ENCODE results near the gene BMP6. TPM values are rescaled to one million over a fixed set of nuclear protein-coding genes. Genes with fewer than 3 reads are reported as not detected.
"Not testable (repeated sequence)": the region's sequence is repeated elsewhere in the genome, so short reads cannot be mapped to it uniquely, and the experiment has no call there.

BMP6 gene
- total RNA-seq, 1 experiment from 2014 or later, result 0.34 TPM

- DNase-seq (ENCODE audit: low read depth), result no peak
Measured at GRCh38 chr6:7787731-7788130, 61.8 kb downstream of the BMP6 start.

GRCh38 chr6:7794509-7794908 lies 68.6 kb downstream of the BMP6 start:
- no peak for DNase-seq (ENCODE audit: low read depth)

- no peak for DNase-seq (ENCODE audit: low read depth)
Measured at GRCh38 chr6:7797386-7797785, 71.5 kb downstream of the BMP6 start.

- no peak for DNase-seq (ENCODE audit: low read depth)
Measured at GRCh38 chr6:7798751-7799150, 72.9 kb downstream of the BMP6 start.

GRCh38 chr6:7802662-7803061 lies 76.8 kb downstream of the BMP6 start:
- no peak for DNase-seq (ENCODE audit: low read depth)

GRCh38 chr6:7803214-7803613 lies 77.3 kb downstream of the BMP6 start:
- DNase-seq (ENCODE audit: low read depth), result peak; percentile 61

- DNase-seq (ENCODE audit: low read depth), result no peak
Measured at GRCh38 chr6:7805078-7805849, 79.4 kb downstream of the BMP6 start.

GRCh38 chr6:7805850-7806214 lies 79.9 kb downstream of the BMP6 start:
- peak; percentile 35 for DNase-seq (ENCODE audit: low read depth)

- DNase-seq (ENCODE audit: low read depth), result no peak
Measured at GRCh38 chr6:7806711-7807110, 80.8 kb downstream of the BMP6 start.

- no peak for DNase-seq (ENCODE audit: low read depth)
Measured at GRCh38 chr6:7809346-7809745, 83.4 kb downstream of the BMP6 start.

- DNase-seq (ENCODE audit: low read depth), result no peak
Measured at GRCh38 chr6:7811441-7811840, 85.5 kb downstream of the BMP6 start.

- no peak for DNase-seq (ENCODE audit: low read depth)
Measured at GRCh38 chr6:7812623-7813022, 86.7 kb downstream of the BMP6 start.

GRCh38 chr6:7813193-7813592 lies 87.3 kb downstream of the BMP6 start:
- DNase-seq (ENCODE audit: low read depth), result no peak

- DNase-seq (ENCODE audit: low read depth), result no peak
Measured at GRCh38 chr6:7813704-7814103, 87.8 kb downstream of the BMP6 start.

- DNase-seq (ENCODE audit: low read depth), result no peak
Measured at GRCh38 chr6:7815716-7816115, 89.8 kb downstream of the BMP6 start.

- DNase-seq (ENCODE audit: low read depth), result not testable (repeated sequence)
Measured at GRCh38 chr6:7817184-7817583, 91.3 kb downstream of the BMP6 start.

GRCh38 chr6:7818257-7819214 lies 92.6 kb downstream of the BMP6 start:
- no peak for DNase-seq (ENCODE audit: low read depth)

- DNase-seq (ENCODE audit: low read depth), result no peak
Measured at GRCh38 chr6:7819431-7820015, 93.6 kb downstream of the BMP6 start.

GRCh38 chr6:7820288-7820835 lies 94.5 kb downstream of the BMP6 start:
- DNase-seq (ENCODE audit: low read depth), result no peak

GRCh38 chr6:7821426-7821825 lies 95.5 kb downstream of the BMP6 start:
- peak; percentile 19 for DNase-seq (ENCODE audit: low read depth)

- no peak for DNase-seq (ENCODE audit: low read depth)
Measured at GRCh38 chr6:7823552-7823951, 97.7 kb downstream of the BMP6 start.

GRCh38 chr6:7825986-7826385 lies 100.1 kb downstream of the BMP6 start:
- no peak for DNase-seq (ENCODE audit: low read depth)

Data from Daoy (cell line).